SH-SY5Y (cell line): ENCODE measurements around the gene RTP3.

ENCODE experiments used
- GATA2 ChIP-seq: IDR thresholded peaks from 2 replicates; pipeline ENCODE4 v1.6.1; 2011; ENCODE audit warnings: mild to moderate bottlenecking, low read depth, low read length
- GATA3 ChIP-seq: IDR thresholded peaks from 2 replicates; pipeline ENCODE4 v1.6.1; 2011; ENCODE audit warnings: low read depth, mild to moderate bottlenecking, low read length, moderate library complexity

GRCh38 chr3:46503200-46503874, 5.6 kb downstream of the RTP3 start:
- TF ChIP-seq GATA3 (no peak), GATA2 (no peak)
